AML-193 (cell line): ENCODE results near the gene ZNF777.
"Not testable (repeated sequence)": the region's sequence is repeated elsewhere in the genome, so short reads cannot be mapped to it uniquely, and the experiment has no call there.

ENCODE experiments used
- DNase-seq, 2 experiments: peaks; one replicate each; lab custom pipeline; 2025; lab: John Stamatoyannopoulos, UW

The ZNF777 gene

DNA sequence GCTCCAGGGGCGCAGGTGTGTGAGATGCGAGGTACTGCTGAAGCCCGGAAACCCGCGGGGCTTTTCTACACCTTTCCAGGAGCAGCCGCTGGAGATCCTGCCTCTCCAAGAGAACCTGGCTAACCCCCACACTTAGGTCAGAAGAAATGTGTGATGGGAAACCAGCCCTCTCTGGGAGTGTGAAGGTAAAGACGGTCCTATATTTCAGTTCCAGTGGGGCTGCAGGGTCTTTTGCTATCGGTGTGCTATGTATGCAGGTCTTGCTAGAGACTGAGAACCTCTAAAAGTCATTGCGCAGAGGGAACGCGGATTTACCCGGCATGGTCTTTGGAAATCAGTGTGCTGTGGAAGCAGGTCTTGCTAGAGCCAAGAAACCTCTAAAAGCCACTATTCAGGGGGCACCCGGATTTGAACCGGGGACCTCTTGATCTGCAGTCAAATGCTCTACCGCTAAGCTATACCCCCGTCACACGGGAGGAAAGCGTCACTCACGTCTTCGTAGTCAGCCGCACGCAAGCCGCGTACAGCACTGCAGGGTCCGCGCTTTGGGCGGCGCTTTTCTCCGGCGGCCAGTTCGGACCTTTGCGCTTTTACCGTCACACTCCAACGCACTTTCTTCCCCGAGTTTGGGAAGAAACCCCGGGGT is 46.0 kb downstream of the ZNF777 start:
- DNase-seq: no peak

DNA sequence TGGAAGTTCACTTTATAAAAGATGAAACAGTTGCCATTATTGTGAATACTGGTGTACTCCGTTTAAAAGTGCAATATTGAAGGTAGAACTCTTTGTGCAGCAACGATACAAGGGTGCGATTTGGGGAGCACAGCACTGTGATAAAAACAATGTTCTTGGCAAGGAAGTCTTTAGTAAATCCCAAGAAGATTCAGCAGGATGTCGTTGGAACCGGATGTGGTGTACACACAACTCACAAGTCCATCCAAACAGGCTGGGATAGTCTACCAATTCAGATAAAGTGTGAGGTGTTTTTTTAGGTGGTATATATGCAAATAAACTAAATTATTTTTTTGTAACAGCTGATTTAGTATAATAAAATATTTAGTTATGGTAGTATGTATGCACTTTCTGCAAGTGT is 46.7 kb downstream of the ZNF777 start:
- DNase-seq: no peak

DNA sequence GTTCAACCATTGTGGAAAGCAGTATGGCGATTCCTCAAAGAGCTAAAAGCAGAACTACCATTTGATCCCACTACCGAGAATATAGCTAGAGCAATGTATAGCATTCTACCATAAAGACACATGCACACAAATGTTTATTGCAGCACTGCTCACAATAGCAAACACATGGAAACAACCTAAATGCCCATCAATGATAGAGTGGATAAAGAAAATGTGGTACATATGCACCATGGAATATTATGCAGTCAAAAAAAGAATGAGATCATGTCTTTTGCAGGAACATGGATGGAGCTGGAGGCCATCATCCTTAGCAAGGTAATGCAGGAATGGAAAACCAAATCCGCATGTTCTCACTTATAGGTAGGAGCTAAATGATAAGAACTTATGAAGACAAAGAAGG is 47.8 kb downstream of the ZNF777 start:
- DNase-seq: not testable (repeated sequence)

DNA sequence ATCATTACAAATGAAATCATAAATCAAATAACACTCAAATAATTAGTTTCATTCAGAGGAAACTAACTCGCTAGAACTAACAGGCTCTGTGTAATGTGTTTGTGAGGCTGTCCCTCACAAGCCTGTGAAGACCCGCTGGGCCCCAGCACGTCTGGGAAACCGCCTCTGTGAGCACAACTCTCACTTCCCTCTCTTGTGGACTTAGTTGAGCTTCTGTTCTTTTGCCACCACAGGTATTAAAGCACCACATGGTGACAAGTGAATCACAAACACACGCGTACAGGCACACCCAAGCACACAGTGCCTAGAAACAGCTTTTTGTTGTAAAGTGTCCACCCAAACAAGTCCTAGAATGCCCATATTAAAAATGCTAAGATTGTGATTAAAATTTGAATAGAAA is 51.0 kb downstream of the ZNF777 start:
- no peak for DNase-seq

DNA sequence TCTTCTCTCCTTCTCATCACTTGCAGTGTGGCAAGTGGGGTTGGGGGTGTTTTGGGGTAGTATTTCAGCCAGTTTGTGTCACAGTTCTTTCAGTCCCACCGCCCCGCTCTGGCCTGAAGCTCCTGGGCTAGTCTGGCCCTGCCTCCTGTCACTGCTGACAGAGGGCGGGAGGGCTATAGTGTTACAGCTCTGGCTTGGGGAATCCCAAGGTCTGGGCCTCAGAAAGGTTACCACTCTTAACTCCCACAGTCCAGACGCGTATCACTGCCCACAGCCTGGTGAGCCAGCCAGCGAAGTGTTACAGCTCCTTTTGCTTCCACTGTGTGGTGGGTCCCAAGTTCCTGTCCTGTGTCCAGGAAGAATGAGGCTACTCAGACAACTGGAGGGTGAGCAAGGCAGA is 56.0 kb downstream of the ZNF777 start:
- no peak for DNase-seq

DNA sequence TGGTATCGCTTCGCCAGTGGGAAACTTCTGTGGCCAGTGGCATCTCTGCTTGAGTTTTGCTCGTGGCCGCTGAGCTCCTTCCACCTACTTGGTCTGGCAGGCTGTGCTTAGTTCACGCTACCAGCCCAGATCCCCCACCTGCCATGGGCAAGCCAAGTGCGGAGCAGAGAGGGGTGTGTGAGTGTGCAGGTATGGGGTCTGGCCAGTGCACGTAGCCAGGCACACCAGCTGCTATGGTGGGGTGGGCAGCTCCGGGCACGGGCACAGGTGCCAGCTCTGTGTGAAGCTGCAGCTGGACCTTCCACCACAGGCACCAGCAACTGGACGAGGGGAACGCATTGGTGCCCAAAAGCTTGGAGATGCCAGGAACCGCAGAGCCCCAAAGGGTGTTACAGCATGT is 56.5 kb downstream of the ZNF777 start:
- DNase-seq: no peak

DNA sequence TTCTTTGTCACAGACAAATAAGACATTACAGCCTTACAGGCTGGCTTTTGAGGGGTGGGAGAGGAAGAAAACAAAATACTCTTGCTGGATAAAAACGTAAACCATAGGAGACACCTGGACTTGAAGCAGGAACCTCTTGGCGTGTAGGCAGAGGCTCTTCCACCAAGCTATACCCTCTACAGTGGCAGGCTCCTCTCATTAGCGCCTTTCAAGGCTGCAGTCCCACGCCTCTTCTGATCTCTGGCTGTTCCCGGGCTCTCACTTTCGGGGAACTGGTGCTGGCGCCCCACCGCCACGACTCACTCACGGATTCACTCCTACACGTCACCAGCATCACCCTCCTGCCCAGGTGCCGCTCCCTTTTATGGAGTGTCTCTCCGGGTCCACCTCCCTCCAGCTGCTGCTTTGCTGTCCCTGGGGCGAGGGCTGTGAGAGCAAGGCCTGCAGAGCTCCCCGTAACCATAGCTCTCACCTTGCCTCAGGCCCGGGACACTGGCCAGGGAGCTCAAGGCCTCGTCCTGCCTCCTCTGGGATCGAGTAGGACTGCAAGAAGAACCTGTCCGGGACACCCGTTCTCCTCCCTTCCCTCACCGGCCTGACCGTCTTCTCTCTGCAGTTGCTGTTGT is 62.6 kb downstream of the ZNF777 start:
- no peak for DNase-seq

DNA sequence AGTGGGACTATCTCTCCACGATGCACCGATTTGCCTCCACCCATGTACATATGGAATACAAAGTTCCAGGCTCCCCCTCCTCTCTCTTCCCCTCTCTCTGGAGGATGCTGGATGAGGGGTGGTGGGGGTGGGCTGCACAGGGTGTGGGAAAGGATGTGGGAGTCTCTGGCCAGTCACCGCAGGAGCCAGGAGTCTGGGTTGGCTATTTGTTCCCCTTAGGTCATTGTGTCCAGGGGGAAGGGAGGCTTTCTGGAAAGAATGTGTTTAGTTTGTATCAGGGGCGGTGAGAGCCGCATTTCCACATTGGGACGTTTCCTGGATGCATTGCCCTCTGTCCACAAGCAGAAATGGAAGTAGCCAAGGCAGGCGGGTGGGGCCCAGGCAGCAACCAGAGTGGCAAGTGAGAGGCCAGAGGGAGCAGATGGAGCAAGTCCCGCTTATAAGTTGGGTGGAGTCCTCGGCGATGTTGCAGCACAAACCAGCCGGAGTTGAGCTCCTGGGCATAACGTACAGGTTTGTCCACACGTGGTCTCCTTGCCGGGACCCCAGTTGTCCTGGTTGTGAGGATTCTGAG is 63.3 kb downstream of the ZNF777 start:
- DNase-seq: no peak

DNA sequence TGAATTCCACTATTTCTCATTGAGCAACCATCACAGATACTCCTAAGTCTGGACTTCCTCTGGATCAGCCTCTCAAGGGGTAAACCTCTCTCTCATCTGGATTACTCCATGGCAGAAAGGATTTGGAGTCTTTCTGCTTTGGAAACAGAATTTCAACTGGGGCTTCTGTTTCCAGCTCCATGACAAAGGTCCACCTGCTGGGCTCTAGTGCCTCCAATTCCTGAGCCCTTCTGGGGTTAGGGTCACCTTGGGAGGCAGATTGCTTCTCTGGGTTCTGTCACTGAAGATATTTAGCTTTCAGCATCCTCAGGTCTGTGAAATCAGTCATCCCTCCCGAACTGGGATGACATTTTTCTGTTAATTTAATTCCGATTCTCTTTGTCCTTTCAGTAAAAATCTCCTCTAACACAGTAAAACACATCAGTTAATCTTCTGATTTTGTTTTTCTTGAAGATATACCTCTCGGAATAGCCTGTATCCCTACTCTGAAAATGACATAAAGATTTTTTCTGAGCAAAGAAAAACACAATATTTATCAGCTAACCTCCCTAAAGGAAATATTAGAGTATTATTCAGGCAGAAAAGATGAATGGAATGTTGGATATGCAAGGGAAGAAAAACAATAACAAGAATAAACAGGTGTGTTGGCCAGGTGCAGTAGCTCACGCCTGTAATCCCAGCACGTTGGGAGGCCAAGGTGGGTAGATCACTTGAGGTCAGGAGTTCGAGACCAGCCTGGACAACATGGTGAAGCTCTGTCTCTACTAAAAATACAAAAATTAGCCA is 72.1 kb downstream of the ZNF777 start:
- DNase-seq: not testable (repeated sequence)

DNA sequence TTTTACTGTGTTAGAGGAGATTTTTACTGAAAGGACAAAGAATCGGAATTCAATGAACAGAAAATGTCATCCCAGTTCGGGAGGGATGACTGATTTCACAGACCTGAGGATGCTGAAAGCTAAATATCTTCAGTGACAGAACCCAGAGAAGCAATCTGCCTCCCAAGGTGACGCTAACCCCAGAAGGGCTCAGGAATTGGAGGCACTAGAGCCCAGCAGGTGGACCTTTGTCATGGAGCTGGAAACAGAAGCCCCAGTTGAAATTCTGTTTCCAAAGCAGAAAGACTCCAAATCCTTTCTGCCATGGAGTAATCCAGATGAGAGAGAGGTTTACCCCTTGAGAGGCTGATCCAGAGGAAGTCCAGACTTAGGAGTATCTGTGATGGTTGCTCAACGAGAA is 74.3 kb downstream of the ZNF777 start:
- not testable (repeated sequence) for DNase-seq

DNA sequence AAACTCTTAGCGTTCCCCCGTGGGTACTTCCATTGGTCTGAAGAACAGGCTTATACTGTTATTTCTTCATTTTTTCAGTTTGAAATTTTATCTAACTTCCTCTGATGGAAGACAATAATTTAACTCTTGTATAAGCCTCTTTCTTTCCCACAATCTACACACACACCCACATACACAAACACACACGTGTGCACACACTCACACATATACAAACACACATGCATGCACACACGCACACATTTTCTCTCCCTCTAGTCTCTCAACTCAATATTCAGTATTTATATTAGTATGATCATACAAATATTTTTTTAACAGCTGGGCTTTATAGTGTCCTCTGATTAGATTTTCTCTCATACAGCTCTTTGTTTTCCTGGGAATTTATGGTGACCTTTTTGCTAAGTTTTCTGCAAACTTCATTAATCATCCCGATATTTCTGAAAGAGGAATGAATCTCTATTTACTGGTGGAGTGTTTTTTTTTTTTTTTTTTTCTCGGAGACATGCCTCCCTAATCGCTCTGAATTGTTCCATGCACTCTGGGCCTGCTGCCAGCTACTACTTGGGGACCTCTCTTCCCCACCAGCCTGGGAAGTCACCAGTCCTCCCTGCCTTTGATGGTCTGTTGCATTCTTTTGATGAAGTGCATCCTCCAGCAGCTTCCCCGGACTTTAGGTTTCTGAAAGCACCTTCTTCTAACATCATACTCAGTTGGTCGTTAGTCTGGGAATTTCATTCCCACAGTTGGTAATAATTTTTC is 75.5 kb downstream of the ZNF777 start:
- no peak for DNase-seq
